H9 (cell line): ENCODE data around the gene NINJ1. TPM values are rescaled to one million over a fixed set of nuclear protein-coding genes. Genes with fewer than 3 reads are reported as not detected.

Source experiments
- DNase-seq: peaks from one replicate; pipeline ENCODE4 v3.0.0-alpha.2; 2017
- H2AFZ ChIP-seq: one replicate; pipeline ENCODE4 v1.6.1; 2013; ENCODE audit warnings: mild to moderate bottlenecking, low read length, control low read depth, moderate library complexity
- H2AK5ac ChIP-seq: 2 replicates; pipeline ENCODE4 v1.6.1; 2013; ENCODE audit warnings: low read length, control low read depth, mixed read lengths; ENCODE audit not compliant: insufficient read length
- H2BK120ac ChIP-seq: one replicate; pipeline ENCODE4 v1.6.1; 2013; ENCODE audit warnings: low read depth, mild to moderate bottlenecking, low read length, control low read depth, inconsistent platforms; ENCODE audit not compliant: poor library complexity, severe bottlenecking
- H2BK12ac ChIP-seq: 2 replicates; pipeline ENCODE4 v1.6.1; 2013; ENCODE audit warnings: low read length, control low read depth, mixed read lengths, low read depth; ENCODE audit not compliant: insufficient read length
- H2BK15ac ChIP-seq: 2 replicates; pipeline ENCODE4 v1.6.1; 2013; ENCODE audit warnings: low read depth, low read length, control low read depth
- H2BK20ac ChIP-seq: one replicate; pipeline ENCODE4 v1.6.1; 2013; ENCODE audit warnings: low read depth, mild to moderate bottlenecking, low read length, control low read depth, inconsistent platforms; ENCODE audit not compliant: poor library complexity, severe bottlenecking
- H2BK5ac ChIP-seq: 2 replicates; pipeline ENCODE4 v1.6.1; 2013; ENCODE audit warnings: low read length, control low read depth, mixed read lengths; ENCODE audit not compliant: insufficient read length
- H3K14ac ChIP-seq: 2 replicates; pipeline ENCODE4 v1.6.1; 2013; ENCODE audit warnings: low read length, control low read depth; ENCODE audit not compliant: insufficient read depth
- H3K18ac ChIP-seq: 2 replicates; pipeline ENCODE4 v1.6.1; 2013; ENCODE audit warnings: low read depth, mild to moderate bottlenecking, mixed read lengths, low read length, control low read depth; ENCODE audit not compliant: insufficient read length
- H3K23ac ChIP-seq: 2 replicates; pipeline ENCODE4 v1.6.1; 2013; ENCODE audit warnings: low read length, control low read depth, mixed read lengths, low read depth; ENCODE audit not compliant: insufficient read length
- H3K23me2 ChIP-seq: 2 replicates; pipeline ENCODE4 v1.6.1; 2013; ENCODE audit warnings: low read depth, mild to moderate bottlenecking, mixed read lengths, low read length, control low read depth; ENCODE audit not compliant: insufficient read length, poor library complexity, severe bottlenecking
- H3K27ac ChIP-seq: 2 replicates; pipeline ENCODE4 v1.5.1; 2013; ENCODE audit warnings: low read length, control low read depth, mixed read lengths, low read depth; ENCODE audit not compliant: insufficient read length
- H3K27me3 ChIP-seq: 2 replicates; pipeline ENCODE4 v1.6.1; 2013; ENCODE audit warnings: low read length, control low read depth, inconsistent platforms; ENCODE audit not compliant: insufficient read depth
- H3K4ac ChIP-seq: 2 replicates; pipeline ENCODE4 v1.6.1; 2013; ENCODE audit warnings: low read depth, mild to moderate bottlenecking, control low read depth, inconsistent platforms, low read length, moderate library complexity
- H3K4me1 ChIP-seq: 2 replicates; pipeline ENCODE4 v1.6.1; 2013; ENCODE audit warnings: low read length, control low read depth, inconsistent platforms; ENCODE audit not compliant: insufficient read depth
- H3K4me2 ChIP-seq: 2 replicates; pipeline ENCODE4 v1.6.1; 2013; ENCODE audit warnings: low read length, control low read depth, mixed read lengths; ENCODE audit not compliant: insufficient read length, insufficient read depth
- H3K56ac ChIP-seq: 2 replicates; pipeline ENCODE4 v1.6.1; 2013; ENCODE audit warnings: low read depth, mild to moderate bottlenecking, mixed read lengths, low read length, control low read depth; ENCODE audit not compliant: insufficient read length
- H3K79me1 ChIP-seq: 2 replicates; pipeline ENCODE4 v1.6.1; 2013; ENCODE audit warnings: low read depth, mild to moderate bottlenecking, moderate library complexity, low read length, control low read depth, inconsistent platforms; ENCODE audit not compliant: insufficient read depth, poor library complexity, severe bottlenecking
- H3K79me2 ChIP-seq: 2 replicates; pipeline ENCODE4 v1.6.1; 2013; ENCODE audit warnings: low read length, control low read depth, inconsistent platforms; ENCODE audit not compliant: insufficient read depth
- H3K9ac ChIP-seq: 2 replicates; pipeline ENCODE4 v1.6.1; 2013; ENCODE audit warnings: low read length, control low read depth, mixed read lengths; ENCODE audit not compliant: insufficient read length; ENCODE audit errors: extremely low read depth
- H3K9me3 ChIP-seq: one replicate; pipeline ENCODE4 v1.6.1; 2013; ENCODE audit warnings: low read depth, low read length, inconsistent platforms; ENCODE audit not compliant: control insufficient read depth
- H3T11ph ChIP-seq: one replicate; pipeline ENCODE4 v1.6.1; 2013; ENCODE audit warnings: mild to moderate bottlenecking, low read length, control low read depth, inconsistent platforms
- H4K20me1 ChIP-seq: one replicate; pipeline ENCODE4 v1.6.1; 2013; ENCODE audit not compliant: control insufficient read depth, insufficient read length, insufficient read depth
- H4K5ac ChIP-seq: 2 replicates; pipeline ENCODE4 v1.6.1; 2013; ENCODE audit warnings: low read depth, mild to moderate bottlenecking, mixed read lengths, low read length, control low read depth; ENCODE audit not compliant: insufficient read length
- H4K8ac ChIP-seq: replicated peaks from 2 replicates; pipeline ENCODE4 v1.6.1; 2013; ENCODE audit warnings: low read length, control low read depth, mixed read lengths, low read depth; ENCODE audit not compliant: insufficient read length
- H4K91ac ChIP-seq: 2 replicates; pipeline ENCODE4 v1.6.1; 2013; ENCODE audit warnings: low read depth, mild to moderate bottlenecking, moderate library complexity, mixed read lengths, low read length, control low read depth; ENCODE audit not compliant: insufficient read length
- H3K27ac Mint-ChIP-seq, 3 experiments: 2 replicates in 2 of 3; 3 replicates in 1 of 3; pipeline ENCODE4 v1.8.0; 2020 to 2021; ENCODE audit warnings: mixed read lengths in 3 of 3, mild to moderate bottlenecking in 1 of 3, moderate library complexity in 1 of 3
- H3K27me3 Mint-ChIP-seq: 2 replicates; pipeline ENCODE4 v1.8.0; 2021; ENCODE audit warnings: low read depth, mild to moderate bottlenecking, moderate library complexity, mixed read lengths
- H3K36me3 Mint-ChIP-seq, 3 experiments: 2 replicates in 2 of 3; 3 replicates in 1 of 3; pipeline ENCODE4 v1.8.0; 2020 to 2021; ENCODE audit warnings: low read depth in 3 of 3, mixed read lengths in 3 of 3; ENCODE audit not compliant: insufficient read depth in 1 of 3
- H3K4me1 Mint-ChIP-seq, 2 experiments: 2 replicates each; pipeline ENCODE4 v1.8.0; 2020; ENCODE audit warnings: mixed read lengths in 2 of 2
- H3K4me3 Mint-ChIP-seq, 2 experiments: 2 replicates in 1 of 2; 3 replicates in 1 of 2; pipeline ENCODE4 v1.8.0; 2020 to 2021; ENCODE audit warnings: mild to moderate bottlenecking in 2 of 2, mixed read lengths in 2 of 2, moderate library complexity in 1 of 2
- H3K9me3 Mint-ChIP-seq, 2 experiments: 2 replicates in 1 of 2; 3 replicates in 1 of 2; pipeline ENCODE4 v1.8.0; 2020; ENCODE audit warnings: mild to moderate bottlenecking in 2 of 2, mixed read lengths in 2 of 2, moderate library complexity in 1 of 2
- WGBS: extraction: QIAGEN DNeasy Blood & Tissue Kit; methylation state at CpG from one replicate; pipeline ENCODE4 v1.1.7; 2013; ENCODE audit warnings: missing lambda C conversion rate, low lambda C conversion rate, mixed read lengths; ENCODE audit not compliant: insufficient read length; ENCODE audit errors: extremely low coverage; 5-methylcytosine and 5-hydroxymethylcytosine counted together
- total RNA-seq: library from RNA; stranded (reverse); gene quantifications from 2 replicates; pipeline ENCODE4 v1.2.1, GENCODE V29; 2021
- TF ChIP-seq, protein P1 (sequence below): fragments of 200-600 bp; sonication (generic); conservative IDR thresholded peaks from 3 replicates; pipeline ENCODE4 v1.8.0; 2021; ENCODE audit warnings: antibody characterized with exemption, mild to moderate bottlenecking

NINJ1 gene
- total RNA-seq, 1 experiment from 2014 or later: 28.9 TPM

DNA sequence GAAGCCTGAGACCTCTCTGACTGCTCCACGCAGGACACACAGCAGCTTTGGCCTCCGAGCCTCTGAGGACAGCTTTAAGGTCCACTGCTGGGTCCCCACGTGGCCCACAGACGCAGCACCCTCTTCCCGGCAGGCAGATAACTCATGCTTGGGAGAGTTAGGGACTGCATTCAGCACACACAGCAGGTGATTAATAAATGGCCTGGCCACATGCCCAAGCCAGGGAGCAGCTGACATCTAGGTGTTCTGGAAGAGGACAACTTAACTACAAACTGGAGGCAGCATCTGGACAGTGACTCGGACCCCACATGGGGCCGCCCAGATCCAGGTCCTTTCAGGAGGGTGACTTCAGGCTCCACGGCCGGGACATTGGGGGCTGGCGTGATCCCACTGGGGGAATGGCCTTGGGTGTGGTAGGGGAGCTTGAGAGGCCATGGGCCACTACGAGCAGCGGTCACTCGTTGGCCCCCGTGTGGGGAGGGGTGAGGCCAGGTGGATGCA is 11.3 kb downstream of the NINJ1 start:
- no peak overlapping the region for H2AFZ ChIP-seq
- H3K9ac ChIP-seq: no peak overlapping the region
- H2BK5ac ChIP-seq: no peak overlapping the region
- TF ChIP-seq, protein P1, sequence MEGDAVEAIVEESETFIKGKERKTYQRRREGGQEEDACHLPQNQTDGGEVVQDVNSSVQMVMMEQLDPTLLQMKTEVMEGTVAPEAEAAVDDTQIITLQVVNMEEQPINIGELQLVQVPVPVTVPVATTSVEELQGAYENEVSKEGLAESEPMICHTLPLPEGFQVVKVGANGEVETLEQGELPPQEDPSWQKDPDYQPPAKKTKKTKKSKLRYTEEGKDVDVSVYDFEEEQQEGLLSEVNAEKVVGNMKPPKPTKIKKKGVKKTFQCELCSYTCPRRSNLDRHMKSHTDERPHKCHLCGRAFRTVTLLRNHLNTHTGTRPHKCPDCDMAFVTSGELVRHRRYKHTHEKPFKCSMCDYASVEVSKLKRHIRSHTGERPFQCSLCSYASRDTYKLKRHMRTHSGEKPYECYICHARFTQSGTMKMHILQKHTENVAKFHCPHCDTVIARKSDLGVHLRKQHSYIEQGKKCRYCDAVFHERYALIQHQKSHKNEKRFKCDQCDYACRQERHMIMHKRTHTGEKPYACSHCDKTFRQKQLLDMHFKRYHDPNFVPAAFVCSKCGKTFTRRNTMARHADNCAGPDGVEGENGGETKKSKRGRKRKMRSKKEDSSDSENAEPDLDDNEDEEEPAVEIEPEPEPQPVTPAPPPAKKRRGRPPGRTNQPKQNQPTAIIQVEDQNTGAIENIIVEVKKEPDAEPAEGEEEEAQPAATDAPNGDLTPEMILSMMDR: no peak
- H4K8ac ChIP-seq: no peak overlapping the region
- H2BK12ac ChIP-seq: no peak overlapping the region
- H3K4me1 Mint-ChIP-seq: peaks cover 10 to 28% of the 10 kb centered on the region in 2 experiments
- H3K18ac ChIP-seq: no peak overlapping the region
- no peaks in the 10 kb centered on the region for H3K79me1 ChIP-seq
- H3K4me3 Mint-ChIP-seq: no peak overlapping the region
- peak; percentile 23 for DNase-seq
- H3K27ac ChIP-seq: no peak overlapping the region
- no peak overlapping the region for H2BK120ac ChIP-seq
- no peak overlapping the region for H2AK5ac ChIP-seq
- no peak overlapping the region for H3K56ac ChIP-seq
- H2BK20ac ChIP-seq: no peak overlapping the region
- H3K36me3 Mint-ChIP-seq: peaks cover 4 to 17% (median 15%) of the 10 kb centered on the region in 3 experiments; a peak in 5 of 7 replicates
- no peak overlapping the region for H4K91ac ChIP-seq
- H3K9me3 ChIP-seq: no peaks in the 10 kb centered on the region
- no peaks in the 10 kb centered on the region for H3K9me3 Mint-ChIP-seq
- H3K27me3 Mint-ChIP-seq: no peaks in the 10 kb centered on the region; the same call in 1 of the 2 replicates
- no peaks in the 10 kb centered on the region for H3K4me1 ChIP-seq
- H3K14ac ChIP-seq: no peak overlapping the region
- no peak overlapping the region for H3K4me2 ChIP-seq
- H3K23ac ChIP-seq: no peak overlapping the region
- no peaks in the 10 kb centered on the region for H4K20me1 ChIP-seq
- H2BK15ac ChIP-seq: no peak overlapping the region
- no peak overlapping the region for H4K5ac ChIP-seq
- no peak overlapping the region for H3K4ac ChIP-seq
- H3T11ph ChIP-seq: no peak overlapping the region
- no peaks in the 10 kb centered on the region for H3K79me2 ChIP-seq
- H3K27me3 ChIP-seq: no peaks in the 10 kb centered on the region
- no CpG with 5 or more reads among the region's 14 CpGs for WGBS
- H3K27ac Mint-ChIP-seq: no peak overlapping the region
- no peaks in the 10 kb centered on the region for H3K23me2 ChIP-seq
